HepG2 (cell line): ENCODE data around the gene PAXX. TPM values are rescaled to one million over a fixed set of nuclear protein-coding genes. Genes with fewer than 3 reads are reported as not detected.

Experiments
- ATF1 ChIP-seq: IDR thresholded peaks from 2 replicates; pipeline ENCODE4 v1.6.1; 2016; ENCODE audit warnings: mild to moderate bottlenecking, control low read depth
- CBX1 ChIP-seq: IDR thresholded peaks from one replicate; pipeline ENCODE4 v1.6.1; 2016; ENCODE audit warnings: antibody characterized with exemption, low read depth
- CTCF ChIP-seq: sonication (generic); formaldehyde crosslinking; IDR thresholded peaks from 2 replicates; pipeline ENCODE4 v1.5.0; 2020; ENCODE audit warnings: mild to moderate bottlenecking, missing genetic modification reagents, moderate library complexity
- FIP1L1 ChIP-seq: fragments of 200-400 bp; formaldehyde crosslinking; IDR thresholded peaks from 2 replicates; pipeline ENCODE4 v1.6.1; 2018; ENCODE audit warnings: low read depth, mild to moderate bottlenecking, low read length, moderate library complexity, borderline replicate concordance; ENCODE audit not compliant: insufficient read depth
- HNRNPH1 ChIP-seq: fragments of 200-400 bp; formaldehyde crosslinking; optimal IDR thresholded peaks from 2 replicates; pipeline ENCODE3; 2017; ENCODE audit warnings: mild to moderate bottlenecking, low read depth, low read length
- ZFP91 ChIP-seq: sonication (generic); formaldehyde crosslinking; IDR thresholded peaks from 2 replicates; pipeline ENCODE4 v1.9.0; 2022; ENCODE audit warnings: missing genetic modification reagents, mild to moderate bottlenecking, borderline replicate concordance
- ZNF205 ChIP-seq: IDR thresholded peaks from 2 replicates; pipeline ENCODE4 v1.6.1; 2018; ENCODE audit warnings: missing biosample characterization, missing genetic modification reagents
- ZSCAN31 ChIP-seq: sonication (generic); formaldehyde crosslinking; IDR thresholded peaks from 2 replicates; pipeline ENCODE4 v1.5.0; 2020; ENCODE audit warnings: low read depth, mild to moderate bottlenecking, missing genetic modification reagents
- polyA plus RNA-seq, 8 experiments: library from polyadenylated mRNA; depleted of rRNA in 3 of 8; stranded (reverse) in 7 of 8; unstranded in 1 of 8; fragments of >200 nt; fragmentation: Illumina TruSeq in 4 of 8; extraction: Trizol in 4 of 8; gene quantifications; 2 replicates each; pipeline versions ENCODE4 v1.2.1 to v1.2.3, GENCODE V29; 2011 to 2016; ENCODE audit warnings: low read depth in 4 of 8, missing spikeins in 1 of 8, mixed read lengths in 1 of 8; ENCODE audit not compliant: insufficient read depth in 1 of 8
- total RNA-seq, 5 experiments: library from RNA; depleted of rRNA; stranded (reverse); fragments of >200 nt; fragmentation: Illumina TruSeq; extraction: Trizol; gene quantifications; 2 replicates each; pipeline ENCODE4 v1.2.3, GENCODE V29; 2016; ENCODE audit warnings: low read depth in 1 of 5
- TF ChIP-seq, protein P1 (sequence below): sonication (generic); formaldehyde crosslinking; IDR thresholded peaks from 2 replicates; pipeline ENCODE4 v1.5.1; 2020; ENCODE audit warnings: missing genetic modification reagents, mild to moderate bottlenecking, borderline replicate concordance
- TF ChIP-seq, protein P2 (sequence below): sonication (generic); formaldehyde crosslinking; IDR thresholded peaks from 2 replicates; pipeline ENCODE4 v1.5.0; 2020; ENCODE audit warnings: mild to moderate bottlenecking, missing genetic modification reagents, borderline replicate concordance
- TF ChIP-seq, protein P3 (sequence below): conservative IDR thresholded peaks from 2 replicates; pipeline ENCODE4 v1.6.1; 2018; ENCODE audit warnings: missing genetic modification reagents
- TF ChIP-seq, protein P4 (sequence below): sonication (generic); formaldehyde crosslinking; IDR thresholded peaks from 2 replicates; pipeline ENCODE4 v1.9.0; 2021; ENCODE audit warnings: missing genetic modification reagents, mild to moderate bottlenecking, borderline replicate concordance

PAXX gene
- total and polyA plus RNA-seq, 2 of the 13 experiments (the other 11 are each of a cell fraction or from before 2014, with no cell fraction given) = 14.0 to 31.9 TPM

- TF ChIP-seq, protein P1, sequence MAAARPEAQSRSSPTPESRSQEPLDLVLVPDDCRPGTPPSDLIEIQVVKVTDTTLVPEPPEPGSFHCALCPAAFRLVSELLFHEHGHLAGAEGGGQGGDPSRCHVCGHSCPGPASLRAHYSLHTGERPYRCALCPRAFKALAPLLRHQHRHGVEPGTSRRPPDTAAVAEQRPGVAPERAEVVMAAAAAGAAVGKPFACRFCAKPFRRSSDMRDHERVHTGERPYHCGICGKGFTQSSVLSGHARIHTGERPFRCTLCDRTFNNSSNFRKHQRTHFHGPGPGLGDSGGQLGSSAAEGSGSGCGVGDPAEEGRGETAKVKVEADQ (CRISPR knock-in tag) = no peak
- TF ChIP-seq ZSCAN31 (CRISPR knock-in tag) (peak; percentile 37; the same call in 1 of the 2 replicates), ZFP91 (CRISPR knock-in tag) (peak; percentile 65), HNRNPH1 (no peak), CTCF (CRISPR knock-in tag) (peak; percentile 59), CBX1 (no peak), ZNF205 (CRISPR knock-in tag) (no peak), FIP1L1 (no peak), ATF1 (no peak)
- TF ChIP-seq, protein P2, sequence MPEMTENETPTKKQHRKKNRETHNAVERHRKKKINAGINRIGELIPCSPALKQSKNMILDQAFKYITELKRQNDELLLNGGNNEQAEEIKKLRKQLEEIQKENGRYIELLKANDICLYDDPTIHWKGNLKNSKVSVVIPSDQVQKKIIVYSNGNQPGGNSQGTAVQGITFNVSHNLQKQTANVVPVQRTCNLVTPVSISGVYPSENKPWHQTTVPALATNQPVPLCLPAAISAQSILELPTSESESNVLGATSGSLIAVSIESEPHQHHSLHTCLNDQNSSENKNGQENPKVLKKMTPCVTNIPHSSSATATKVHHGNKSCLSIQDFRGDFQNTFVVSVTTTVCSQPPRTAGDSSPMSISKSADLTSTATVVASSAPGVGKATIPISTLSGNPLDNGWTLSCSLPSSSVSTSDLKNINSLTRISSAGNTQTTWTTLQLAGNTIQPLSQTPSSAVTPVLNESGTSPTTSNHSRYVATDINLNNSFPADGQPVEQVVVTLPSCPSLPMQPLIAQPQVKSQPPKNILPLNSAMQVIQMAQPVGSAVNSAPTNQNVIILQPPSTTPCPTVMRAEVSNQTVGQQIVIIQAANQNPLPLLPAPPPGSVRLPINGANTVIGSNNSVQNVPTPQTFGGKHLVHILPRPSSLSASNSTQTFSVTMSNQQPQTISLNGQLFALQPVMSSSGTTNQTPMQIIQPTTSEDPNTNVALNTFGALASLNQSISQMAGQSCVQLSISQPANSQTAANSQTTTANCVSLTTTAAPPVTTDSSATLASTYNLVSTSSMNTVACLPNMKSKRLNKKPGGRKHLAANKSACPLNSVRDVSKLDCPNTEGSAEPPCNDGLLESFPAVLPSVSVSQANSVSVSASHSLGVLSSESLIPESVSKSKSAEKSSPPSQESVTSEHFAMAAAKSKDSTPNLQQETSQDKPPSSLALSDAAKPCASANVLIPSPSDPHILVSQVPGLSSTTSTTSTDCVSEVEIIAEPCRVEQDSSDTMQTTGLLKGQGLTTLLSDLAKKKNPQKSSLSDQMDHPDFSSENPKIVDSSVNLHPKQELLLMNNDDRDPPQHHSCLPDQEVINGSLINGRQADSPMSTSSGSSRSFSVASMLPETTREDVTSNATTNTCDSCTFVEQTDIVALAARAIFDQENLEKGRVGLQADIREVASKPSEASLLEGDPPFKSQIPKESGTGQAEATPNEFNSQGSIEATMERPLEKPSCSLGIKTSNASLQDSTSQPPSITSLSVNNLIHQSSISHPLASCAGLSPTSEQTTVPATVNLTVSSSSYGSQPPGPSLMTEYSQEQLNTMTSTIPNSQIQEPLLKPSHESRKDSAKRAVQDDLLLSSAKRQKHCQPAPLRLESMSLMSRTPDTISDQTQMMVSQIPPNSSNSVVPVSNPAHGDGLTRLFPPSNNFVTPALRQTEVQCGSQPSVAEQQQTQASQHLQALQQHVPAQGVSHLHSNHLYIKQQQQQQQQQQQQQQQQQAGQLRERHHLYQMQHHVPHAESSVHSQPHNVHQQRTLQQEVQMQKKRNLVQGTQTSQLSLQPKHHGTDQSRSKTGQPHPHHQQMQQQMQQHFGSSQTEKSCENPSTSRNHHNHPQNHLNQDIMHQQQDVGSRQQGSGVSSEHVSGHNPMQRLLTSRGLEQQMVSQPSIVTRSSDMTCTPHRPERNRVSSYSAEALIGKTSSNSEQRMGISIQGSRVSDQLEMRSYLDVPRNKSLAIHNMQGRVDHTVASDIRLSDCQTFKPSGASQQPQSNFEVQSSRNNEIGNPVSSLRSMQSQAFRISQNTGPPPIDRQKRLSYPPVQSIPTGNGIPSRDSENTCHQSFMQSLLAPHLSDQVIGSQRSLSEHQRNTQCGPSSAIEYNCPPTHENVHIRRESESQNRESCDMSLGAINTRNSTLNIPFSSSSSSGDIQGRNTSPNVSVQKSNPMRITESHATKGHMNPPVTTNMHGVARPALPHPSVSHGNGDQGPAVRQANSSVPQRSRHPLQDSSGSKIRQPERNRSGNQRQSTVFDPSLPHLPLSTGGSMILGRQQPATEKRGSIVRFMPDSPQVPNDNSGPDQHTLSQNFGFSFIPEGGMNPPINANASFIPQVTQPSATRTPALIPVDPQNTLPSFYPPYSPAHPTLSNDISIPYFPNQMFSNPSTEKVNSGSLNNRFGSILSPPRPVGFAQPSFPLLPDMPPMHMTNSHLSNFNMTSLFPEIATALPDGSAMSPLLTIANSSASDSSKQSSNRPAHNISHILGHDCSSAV (CRISPR knock-in tag) = 0 out of 2 replicates have a peak, but pooled peaks have one; percentile 29
- TF ChIP-seq, protein P3, sequence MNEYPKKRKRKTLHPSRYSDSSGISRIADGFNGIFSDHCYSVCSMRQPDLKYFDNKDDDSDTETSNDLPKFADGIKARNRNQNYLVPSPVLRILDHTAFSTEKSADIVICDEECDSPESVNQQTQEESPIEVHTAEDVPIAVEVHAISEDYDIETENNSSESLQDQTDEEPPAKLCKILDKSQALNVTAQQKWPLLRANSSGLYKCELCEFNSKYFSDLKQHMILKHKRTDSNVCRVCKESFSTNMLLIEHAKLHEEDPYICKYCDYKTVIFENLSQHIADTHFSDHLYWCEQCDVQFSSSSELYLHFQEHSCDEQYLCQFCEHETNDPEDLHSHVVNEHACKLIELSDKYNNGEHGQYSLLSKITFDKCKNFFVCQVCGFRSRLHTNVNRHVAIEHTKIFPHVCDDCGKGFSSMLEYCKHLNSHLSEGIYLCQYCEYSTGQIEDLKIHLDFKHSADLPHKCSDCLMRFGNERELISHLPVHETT (CRISPR knock-in tag) = no peak
- TF ChIP-seq, protein P4, sequence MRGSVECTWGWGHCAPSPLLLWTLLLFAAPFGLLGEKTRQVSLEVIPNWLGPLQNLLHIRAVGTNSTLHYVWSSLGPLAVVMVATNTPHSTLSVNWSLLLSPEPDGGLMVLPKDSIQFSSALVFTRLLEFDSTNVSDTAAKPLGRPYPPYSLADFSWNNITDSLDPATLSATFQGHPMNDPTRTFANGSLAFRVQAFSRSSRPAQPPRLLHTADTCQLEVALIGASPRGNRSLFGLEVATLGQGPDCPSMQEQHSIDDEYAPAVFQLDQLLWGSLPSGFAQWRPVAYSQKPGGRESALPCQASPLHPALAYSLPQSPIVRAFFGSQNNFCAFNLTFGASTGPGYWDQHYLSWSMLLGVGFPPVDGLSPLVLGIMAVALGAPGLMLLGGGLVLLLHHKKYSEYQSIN (CRISPR knock-in tag) = no peak
These were observed 36.2 kb downstream of the PAXX start (continued) for GRCh38 chr9:137028263-137029057.
